Progenitor cell of endocrine pancreas (in vitro differentiated cells): Measurements from ENCODE around the gene MYL11. TPM values are rescaled to one million over a fixed set of nuclear protein-coding genes. Genes with fewer than 3 reads are reported as not detected.

ENCODE experiments used
- DNase-seq: peaks from one replicate; pipeline ENCODE4 v3.0.0; 2021; ENCODE audit warnings: low spot score; ENCODE audit not compliant: unreplicated experiment
- H3K27ac Mint-ChIP-seq: 2 replicates; pipeline ENCODE4 v1.8.0; 2021; ENCODE audit warnings: mild to moderate bottlenecking, moderate library complexity, mixed read lengths
- H3K27me3 Mint-ChIP-seq: 2 replicates; pipeline ENCODE4 v1.8.0; 2021; ENCODE audit warnings: mixed read lengths
- H3K36me3 Mint-ChIP-seq: 2 replicates; pipeline ENCODE4 v1.8.0; 2022; ENCODE audit warnings: mixed read lengths; ENCODE audit not compliant: insufficient read depth
- H3K4me1 Mint-ChIP-seq: 2 replicates; pipeline ENCODE4 v1.8.0; 2021; ENCODE audit warnings: low read depth, mixed read lengths
- H3K4me3 Mint-ChIP-seq: 2 replicates; pipeline ENCODE4 v1.8.0; 2021; ENCODE audit warnings: low read depth, mild to moderate bottlenecking, moderate library complexity, mixed read lengths
- H3K9me3 Mint-ChIP-seq: 2 replicates; pipeline ENCODE4 v1.8.0; 2021; ENCODE audit warnings: low read depth, mixed read lengths
- total RNA-seq: library from RNA; stranded (reverse); gene quantifications from 2 replicates; pipeline ENCODE4 v1.2.1, GENCODE V29; 2021
- TF ChIP-seq, protein P1 (sequence below): fragments of 200-600 bp; sonication (generic); IDR thresholded peaks from one replicate; pipeline ENCODE4 v1.5.0; 2021; ENCODE audit warnings: antibody characterized with exemption, mild to moderate bottlenecking; ENCODE audit not compliant: unreplicated experiment

Gene MYL11
- total RNA-seq, 1 donor from 2014 or later: 2.6 TPM

DNA sequence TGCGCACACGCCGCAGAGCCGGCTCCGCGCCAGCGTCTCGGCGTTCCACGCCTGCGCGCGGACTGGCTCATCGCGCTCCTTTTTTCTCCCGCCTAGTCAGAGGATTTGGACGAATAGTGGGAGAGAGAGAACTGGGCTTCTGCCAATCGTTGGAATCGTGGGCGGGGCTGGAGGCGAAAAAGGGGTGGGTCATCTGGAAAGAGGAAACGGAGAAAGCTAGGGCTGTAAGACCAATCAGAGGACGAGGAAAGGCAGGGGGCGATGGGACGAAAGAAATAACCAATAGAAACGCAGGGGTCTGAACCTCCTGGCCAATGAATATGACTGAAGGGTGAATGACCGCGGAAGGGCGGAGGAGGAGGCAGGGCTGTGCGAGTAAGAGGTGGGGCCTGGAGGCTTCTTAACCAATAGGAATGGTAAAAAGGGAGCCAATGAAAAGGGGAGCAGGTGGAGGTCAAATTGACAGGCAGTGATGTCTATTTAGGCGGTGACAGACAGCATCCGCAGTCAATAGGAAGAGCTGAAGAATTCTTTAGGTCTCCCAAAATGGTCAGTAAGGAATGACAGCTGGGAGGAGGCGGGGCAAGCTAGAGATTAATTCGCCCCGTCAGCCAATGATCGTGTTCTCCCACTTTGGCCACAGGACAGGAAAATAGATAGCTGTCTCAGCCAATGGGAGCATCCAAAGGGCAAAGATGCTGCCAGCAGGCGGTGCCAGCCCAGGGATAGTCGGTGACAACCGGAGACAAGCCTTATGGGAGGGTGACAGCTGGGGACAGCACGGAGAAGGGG lies 4.0 kb upstream of the MYL11 start, which contains the start of gene TBC1D10B:
Gene TBC1D10B, minus strand, starts transcription at position 39 of the 792 bp plus-strand sequence. CDS start 311 bp downstream, outside the sequence.
- H3K4me3 Mint-ChIP-seq: peak within 1 kb of the TSS; percentile 82
- TF ChIP-seq, protein P1, sequence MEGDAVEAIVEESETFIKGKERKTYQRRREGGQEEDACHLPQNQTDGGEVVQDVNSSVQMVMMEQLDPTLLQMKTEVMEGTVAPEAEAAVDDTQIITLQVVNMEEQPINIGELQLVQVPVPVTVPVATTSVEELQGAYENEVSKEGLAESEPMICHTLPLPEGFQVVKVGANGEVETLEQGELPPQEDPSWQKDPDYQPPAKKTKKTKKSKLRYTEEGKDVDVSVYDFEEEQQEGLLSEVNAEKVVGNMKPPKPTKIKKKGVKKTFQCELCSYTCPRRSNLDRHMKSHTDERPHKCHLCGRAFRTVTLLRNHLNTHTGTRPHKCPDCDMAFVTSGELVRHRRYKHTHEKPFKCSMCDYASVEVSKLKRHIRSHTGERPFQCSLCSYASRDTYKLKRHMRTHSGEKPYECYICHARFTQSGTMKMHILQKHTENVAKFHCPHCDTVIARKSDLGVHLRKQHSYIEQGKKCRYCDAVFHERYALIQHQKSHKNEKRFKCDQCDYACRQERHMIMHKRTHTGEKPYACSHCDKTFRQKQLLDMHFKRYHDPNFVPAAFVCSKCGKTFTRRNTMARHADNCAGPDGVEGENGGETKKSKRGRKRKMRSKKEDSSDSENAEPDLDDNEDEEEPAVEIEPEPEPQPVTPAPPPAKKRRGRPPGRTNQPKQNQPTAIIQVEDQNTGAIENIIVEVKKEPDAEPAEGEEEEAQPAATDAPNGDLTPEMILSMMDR: no peak
- no peaks in the 10 kb centered on the region for H3K9me3 Mint-ChIP-seq
- peak within 1 kb of the TSS; percentile 99 for H3K27ac Mint-ChIP-seq
- H3K4me1 Mint-ChIP-seq: peaks cover 38% of the 10 kb centered on the region
- no peaks in the 10 kb centered on the region for H3K27me3 Mint-ChIP-seq
- peak; percentile 98 for DNase-seq
- no peaks in the 10 kb centered on the region for H3K36me3 Mint-ChIP-seq

DNA sequence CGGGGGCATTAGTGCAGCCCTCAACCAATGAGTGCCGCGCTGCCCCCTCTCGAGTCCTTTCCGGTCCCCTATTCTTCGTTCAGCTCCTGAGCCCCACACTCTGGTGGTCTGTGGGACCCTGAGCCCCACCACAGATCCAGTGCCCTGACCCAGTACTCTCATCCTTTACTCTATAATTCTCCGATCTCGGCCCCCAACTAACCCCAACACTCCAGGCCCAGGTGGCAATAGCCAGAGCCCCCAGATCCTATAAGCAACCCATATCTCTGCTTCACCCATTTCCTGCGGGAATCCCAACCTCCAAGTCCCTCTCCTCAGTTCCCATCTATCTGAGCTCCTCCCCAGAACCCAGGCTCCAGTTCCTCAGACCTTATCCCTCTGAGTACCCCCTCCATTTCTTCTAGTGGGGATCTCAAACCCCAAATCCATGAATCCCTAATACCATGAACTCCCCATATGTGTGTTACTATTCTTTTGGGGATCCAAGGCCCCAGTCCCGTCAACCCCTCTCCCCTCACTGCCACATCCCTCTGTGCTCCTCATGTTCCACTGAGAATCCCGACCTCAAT lies 3.3 kb upstream of the MYL11 start:
- peak overlapping the region; percentile 99 for H3K27ac Mint-ChIP-seq
- peaks cover 37% of the 10 kb centered on the region for H3K4me1 Mint-ChIP-seq
- H3K4me3 Mint-ChIP-seq: peak overlapping the region; percentile 76
- TF ChIP-seq, protein P1: peak; percentile 24
- no peaks in the 10 kb centered on the region for H3K36me3 Mint-ChIP-seq
- H3K27me3 Mint-ChIP-seq: no peaks in the 10 kb centered on the region
- no peak for DNase-seq
- no peaks in the 10 kb centered on the region for H3K9me3 Mint-ChIP-seq

- TF ChIP-seq, protein P1: no peak
- H3K9me3 Mint-ChIP-seq: no peaks in the 10 kb centered on the region
- peak overlapping the region; percentile 76 for H3K4me3 Mint-ChIP-seq
- H3K27ac Mint-ChIP-seq: peak overlapping the region; percentile 99
- DNase-seq: no peak
- H3K36me3 Mint-ChIP-seq: no peaks in the 10 kb centered on the region
- peaks cover 34% of the 10 kb centered on the region for H3K4me1 Mint-ChIP-seq
- H3K27me3 Mint-ChIP-seq: no peaks in the 10 kb centered on the region
Observed at GRCh38 chr16:30372038-30372712, 2.4 kb upstream of the MYL11 start.

DNA sequence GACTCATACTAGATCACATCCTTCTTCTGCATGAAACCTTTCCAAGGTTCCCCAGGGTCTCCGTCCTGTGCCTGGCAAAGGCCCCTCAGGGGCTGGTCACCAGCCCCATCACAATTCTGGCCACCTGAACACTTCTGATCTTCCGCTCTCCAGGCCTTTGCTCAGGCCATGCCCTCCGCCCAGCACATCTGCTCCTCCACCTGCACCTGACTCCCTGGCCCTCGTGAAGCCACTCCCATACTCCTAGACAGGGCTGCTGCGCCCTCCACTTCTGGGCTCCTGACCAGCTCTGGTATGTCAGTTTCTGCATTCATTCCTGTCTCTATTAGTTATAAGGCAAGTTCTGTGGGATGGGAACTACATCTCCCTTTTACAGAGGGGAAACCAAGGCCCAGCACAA lies 1.9 kb upstream of the MYL11 start:
- Mint-ChIP-seq H3K27me3 (no peaks in the 10 kb centered on the region), H3K4me3 (peak overlapping the region; percentile 23), H3K9me3 (no peaks in the 10 kb centered on the region), H3K36me3 (no peaks in the 10 kb centered on the region), H3K4me1 (peaks cover 31% of the 10 kb centered on the region), H3K27ac (peak overlapping the region; percentile 76)
- TF ChIP-seq, protein P1: no peak
- DNase-seq: no peak

GRCh38 chr16:30375864-30376263 lies 1.3 kb downstream of the MYL11 start:
- Mint-ChIP-seq H3K4me1 (peaks cover 21% of the 10 kb centered on the region), H3K36me3 (peaks cover 2% of the 10 kb centered on the region), H3K4me3 (no peak overlapping the region), H3K9me3 (no peaks in the 10 kb centered on the region), H3K27ac (peak overlapping the region; percentile 52), H3K27me3 (no peaks in the 10 kb centered on the region)
- TF ChIP-seq, protein P1: no peak
- no peak for DNase-seq
